DMS114 treated with DMSO at 0.1 percent for 48 hours (cell line): ENCODE measurements around the gene EFEMP2.
A peak's percentile ranks its signal among the peaks of the same experiment; 100 is the strongest.

Source experiments
- DNase-seq: peaks from one replicate; lab custom pipeline; 2025; ENCODE audit not compliant: unreplicated experiment; lab: John Stamatoyannopoulos, UW

Gene EFEMP2

DNA sequence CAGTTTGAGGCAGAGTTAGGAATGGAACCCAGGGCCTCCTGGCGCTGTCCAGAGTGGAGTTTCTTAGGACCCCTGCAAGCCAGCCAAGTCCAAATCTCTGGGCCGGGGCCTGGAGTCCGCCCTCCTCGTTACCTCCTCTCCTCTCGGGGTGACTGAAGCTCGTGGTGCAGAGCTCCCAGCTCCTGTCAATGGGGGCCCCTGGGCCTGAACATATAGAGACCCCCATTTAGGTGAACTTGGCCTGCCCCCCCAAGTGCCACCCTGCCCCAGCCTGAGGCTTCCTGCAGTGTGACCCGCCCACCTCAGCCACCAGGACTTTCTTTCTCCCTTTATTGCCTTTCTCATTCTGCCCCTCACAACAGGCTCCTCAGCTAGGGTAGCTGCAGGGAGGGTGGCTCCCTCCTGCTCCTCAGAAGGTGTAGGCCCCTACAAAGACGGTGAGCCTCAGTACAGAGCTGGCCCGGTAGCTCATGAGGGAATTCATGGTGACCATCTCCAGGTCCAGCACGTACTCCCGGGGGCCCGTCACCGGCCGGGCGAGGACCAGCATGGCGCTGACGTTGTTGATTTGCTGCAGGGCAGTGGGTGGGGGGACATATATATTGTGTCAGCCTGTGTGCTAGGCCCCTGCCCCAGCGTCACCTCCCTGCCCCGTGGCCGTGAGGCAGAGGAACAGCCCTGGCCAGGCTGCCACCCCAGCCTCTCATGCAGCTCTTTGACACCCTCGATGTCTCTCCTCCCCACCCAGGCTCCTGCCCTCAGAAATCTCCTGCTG, 5.9 kb downstream of the EFEMP2 start:
- no peak for DNase-seq

DNA sequence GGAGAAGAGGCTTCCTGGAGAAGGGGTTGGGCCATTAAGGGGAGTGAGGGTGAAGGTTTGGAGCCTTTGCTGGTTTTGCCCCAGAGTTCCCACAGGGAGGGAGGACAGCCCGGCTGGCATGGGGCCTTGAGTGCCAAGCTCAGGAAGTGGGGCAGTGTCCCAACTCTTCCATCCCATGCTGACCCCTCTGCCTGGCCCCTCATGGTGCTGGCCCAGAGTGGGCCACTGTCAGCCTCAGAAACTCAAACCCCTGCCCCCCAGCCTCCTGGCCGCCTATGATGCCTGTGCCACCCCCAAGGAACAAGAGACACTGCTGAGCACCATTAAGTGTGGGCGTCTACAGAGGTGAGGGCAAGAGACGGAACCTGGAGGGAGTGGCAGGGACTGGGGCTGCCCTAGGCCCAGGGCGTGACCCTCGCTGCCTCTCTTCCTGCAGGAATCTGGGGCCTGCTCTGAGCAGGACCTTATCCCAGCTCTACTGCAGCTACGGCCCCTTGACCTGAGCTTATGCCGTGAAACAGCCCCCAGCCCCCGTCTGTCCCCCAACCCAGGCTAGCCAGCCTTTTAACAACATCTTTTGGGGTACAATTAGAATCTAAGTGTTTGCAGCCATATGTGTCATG, 6.9 kb downstream of the EFEMP2 start:
- no peak for DNase-seq

DNA sequence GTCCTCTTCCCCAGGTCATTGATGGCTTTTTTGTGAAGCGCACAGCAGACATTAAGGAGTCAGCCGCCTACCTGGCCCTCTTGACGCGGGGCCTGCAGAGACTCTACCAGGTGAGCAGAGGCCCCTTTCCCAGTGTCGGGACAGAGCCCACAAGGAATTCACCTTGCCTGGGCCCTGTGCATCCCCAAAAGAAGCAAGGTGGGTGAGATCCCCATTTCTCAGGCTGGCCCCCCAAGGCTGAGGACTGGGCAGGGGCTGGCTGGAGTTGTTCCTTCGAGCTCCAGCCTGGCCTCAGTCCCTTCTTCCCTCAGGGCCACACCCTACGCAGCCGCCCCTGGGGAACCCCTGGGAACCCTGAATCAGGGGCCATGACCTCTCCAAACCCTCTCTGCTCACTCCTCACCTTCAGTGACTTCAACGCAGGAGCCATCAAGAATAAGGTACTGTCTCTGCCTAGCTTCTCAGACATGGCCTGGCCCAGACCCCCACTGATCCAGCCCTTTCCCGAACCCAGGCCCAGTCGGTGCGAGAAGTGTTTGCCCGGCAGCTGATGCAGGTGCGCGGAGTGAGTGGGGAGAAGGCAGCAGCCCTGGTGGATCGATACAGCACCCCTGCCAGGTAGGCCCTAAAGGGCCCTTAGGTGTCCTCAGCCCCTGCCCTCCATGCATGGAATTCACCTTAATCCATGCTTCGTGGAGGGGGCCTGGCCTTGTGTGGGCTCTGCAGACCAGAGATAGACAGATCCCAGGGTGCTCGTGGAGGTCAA, 7.7 kb downstream of the EFEMP2 start:
- no peak for DNase-seq

DNA sequence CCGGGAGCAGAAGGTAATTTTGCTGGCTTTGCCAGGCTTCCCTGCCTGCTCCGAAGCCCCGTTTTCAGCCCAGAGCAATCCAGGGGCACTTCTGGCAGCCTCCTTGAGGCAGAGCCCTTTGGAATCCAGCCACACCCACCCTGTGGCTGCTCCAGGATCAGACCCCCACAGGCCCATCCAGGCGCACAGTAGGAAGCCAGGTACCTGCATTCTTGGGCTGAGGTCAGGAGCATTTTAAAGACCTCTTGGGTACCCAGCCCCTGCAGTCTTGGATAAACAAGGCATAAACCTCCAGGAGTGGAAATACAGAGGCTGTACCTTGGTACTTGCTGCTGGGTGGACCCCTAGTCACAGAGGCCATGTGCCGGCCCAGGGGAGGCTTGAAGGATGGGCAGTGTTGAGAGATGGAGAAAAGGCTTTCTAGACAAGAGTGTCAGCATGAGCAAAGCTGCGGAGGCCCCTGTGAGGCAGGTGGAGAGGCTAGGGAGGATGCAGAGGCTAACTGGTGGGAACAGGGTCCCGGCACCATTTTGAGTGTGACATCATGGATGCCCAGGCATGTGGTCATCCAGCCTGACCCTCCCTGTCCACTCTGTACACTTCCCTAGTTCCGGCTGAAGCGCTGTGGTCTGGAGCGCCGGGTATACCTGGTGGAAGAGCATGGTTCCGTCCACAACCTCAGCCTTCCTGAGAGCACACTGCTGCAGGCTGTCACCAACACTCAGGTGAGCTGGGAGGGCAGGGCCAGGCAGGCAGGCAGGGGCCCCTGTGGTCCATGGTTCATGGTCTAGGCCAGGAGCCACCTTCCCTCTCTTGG, 8.5 kb downstream of the EFEMP2 start:
- no peak for DNase-seq

DNA sequence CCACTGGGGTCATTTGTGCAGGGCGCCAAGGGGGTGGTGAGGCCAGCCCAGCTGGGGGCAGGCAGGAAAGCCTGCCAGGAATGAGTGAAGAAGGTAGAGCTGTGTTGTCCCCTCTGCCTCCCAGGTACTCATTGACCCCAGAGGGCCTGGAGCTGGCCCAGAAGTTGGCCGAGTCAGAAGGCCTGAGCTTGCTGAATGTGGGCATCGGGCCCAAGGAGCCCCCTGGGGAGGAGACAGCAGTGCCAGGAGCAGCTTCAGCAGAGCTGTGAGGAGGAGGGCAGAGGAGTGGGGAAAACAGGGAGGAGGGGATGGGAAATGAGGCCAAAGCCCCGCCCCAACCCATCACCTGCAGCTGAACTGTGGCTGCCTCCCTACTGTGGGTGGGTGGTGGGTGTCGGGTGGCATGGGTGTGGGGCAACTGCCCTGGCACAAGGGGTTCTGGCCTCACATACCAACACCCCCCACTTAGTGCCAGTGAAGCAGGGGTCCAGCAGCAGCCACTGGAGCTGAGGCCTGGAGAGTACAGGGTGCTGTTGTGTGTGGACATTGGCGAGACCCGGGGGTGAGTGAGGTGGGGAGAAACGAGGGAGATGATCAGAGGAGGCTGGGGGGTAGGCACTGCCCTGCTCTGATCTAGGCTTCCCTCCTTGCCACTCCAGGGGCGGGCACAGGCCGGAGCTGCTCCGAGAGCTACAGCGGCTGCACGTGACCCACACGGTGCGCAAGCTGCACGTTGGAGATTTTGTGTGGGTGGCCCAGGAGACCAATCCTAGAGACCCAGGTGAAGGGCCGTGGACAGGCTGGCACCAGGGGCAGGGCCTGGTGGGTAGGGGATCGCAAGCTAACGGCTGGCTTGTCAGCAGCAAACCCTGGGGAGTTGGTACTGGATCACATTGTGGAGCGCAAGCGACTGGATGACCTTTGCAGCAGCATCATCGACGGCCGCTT, 9.4 kb downstream of the EFEMP2 start:
- DNase-seq: no peak

DNA sequence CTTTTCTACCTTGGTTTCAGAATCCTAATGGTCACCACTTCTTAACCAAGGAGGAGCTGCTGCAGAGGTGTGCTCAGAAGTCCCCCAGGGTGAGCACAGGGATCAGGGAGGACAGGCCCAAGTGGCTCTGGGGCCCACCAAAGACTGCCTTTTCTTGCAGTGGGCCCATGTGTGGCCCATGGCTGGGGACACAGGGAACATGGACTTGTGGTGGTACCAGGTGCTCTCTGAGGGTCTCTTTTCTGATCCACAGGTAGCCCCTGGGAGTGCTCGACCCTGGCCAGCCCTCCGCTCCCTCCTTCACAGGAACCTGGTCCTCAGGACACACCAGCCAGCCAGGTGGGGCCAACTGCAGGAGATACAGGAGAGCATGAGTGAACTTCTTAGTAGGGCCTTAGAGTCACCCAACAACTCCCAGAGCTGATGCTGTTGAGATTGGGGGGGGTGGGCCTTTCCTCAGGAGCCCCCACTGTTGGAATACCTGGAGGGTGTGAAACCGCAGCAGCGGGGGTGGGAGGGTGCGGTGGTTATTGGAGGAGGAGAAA, 10.3 kb downstream of the EFEMP2 start:
- DNase-seq: no peak

DNA sequence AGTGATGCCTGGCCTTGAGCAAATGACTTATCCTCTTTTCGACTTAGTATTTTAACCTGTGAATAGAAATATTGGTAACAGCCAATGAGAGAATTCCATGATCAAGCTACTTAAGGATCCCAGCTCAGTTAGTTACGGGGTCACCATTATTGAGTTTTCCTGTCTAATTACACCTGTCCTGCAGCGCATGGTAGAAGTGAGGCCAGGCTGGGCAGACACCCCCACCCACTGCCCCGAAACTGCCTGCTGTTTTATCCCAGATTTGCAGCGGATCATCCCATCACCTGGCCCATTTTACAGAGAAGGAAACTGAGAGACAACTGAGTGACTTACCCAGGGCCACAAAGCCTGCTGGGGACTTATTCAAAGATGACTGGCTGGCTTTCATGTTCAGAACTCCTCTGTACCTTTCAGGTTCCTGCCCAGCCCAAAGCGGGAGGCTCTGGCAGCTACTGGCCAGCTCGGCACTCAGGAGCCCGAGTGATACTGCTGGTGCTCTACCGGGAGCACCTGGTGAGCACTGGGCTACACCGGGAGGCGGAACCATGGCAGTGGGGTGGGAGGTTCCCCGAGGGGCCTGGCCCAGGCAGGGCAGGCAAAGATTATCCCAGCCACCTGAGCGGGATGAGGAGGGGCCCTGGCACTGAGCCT, 10.9 kb downstream of the EFEMP2 start:
- DNase-seq: no peak

DNA sequence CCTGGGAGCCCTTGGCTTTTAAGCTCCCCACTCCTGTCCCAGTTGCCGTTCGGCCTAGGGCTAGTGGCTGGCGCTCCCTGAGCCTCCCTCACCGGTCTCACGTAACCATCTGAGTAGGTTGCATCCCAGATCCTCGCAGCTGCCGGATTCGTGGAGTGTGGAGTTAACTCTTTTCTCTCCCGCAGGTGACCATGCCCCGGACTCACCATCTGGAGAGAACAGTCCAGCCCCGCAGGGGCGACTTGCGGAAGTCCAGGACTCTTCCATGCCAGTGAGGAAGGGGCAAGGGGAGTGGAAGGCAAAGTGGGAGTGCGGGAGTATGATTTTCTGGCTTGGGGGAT, 11.5 kb downstream of the EFEMP2 start:
- no peak for DNase-seq

DNA sequence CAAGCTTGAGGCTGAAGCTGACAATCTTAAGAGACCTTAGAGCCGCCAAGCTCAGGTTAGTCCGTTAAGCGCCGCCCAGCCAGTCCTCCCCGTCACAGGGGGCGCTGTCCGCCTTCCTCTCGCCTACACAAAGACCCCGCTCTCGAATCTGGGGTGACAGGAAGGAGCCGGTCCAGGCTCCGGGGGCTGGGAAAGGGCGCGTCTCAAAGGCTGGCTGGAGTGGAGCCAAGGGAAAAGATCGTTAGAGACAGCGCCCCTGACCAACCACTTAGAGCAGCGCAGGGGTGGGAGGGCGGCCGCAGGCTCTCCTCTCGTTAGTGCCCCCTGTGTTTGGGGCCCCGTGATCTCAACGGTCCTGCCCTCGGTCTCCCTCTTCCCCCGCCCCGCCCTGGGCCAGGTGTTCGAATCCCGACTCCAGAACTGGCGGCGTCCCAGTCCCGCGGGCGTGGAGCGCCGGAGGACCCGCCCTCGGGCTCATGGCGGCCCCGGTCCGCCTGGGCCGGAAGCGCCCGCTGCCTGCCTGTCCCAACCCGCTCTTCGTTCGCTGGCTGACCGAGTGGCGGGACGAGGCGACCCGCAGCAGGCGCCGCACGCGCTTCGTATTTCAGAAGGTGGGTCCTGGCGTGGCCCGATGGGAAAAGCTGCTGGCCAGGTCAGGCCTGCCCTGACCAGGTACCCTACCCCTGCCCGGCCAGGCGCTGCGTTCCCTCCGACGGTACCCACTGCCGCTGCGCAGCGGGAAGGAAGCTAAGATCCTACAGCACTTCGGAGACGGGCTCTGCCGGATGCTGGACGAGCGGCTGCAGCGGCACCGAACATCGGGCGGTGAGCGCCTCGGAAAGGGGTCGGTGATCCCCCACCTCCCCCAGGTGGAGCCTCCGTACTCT, 12.1 kb downstream of the EFEMP2 start, which contains the start of gene MUS81:
Gene MUS81 (plus strand): TSS at position 156 of the 887 bp plus-strand sequence. CDS start 321 bp downstream, at position 477.
- DNase-seq: peak; percentile 89

DNA sequence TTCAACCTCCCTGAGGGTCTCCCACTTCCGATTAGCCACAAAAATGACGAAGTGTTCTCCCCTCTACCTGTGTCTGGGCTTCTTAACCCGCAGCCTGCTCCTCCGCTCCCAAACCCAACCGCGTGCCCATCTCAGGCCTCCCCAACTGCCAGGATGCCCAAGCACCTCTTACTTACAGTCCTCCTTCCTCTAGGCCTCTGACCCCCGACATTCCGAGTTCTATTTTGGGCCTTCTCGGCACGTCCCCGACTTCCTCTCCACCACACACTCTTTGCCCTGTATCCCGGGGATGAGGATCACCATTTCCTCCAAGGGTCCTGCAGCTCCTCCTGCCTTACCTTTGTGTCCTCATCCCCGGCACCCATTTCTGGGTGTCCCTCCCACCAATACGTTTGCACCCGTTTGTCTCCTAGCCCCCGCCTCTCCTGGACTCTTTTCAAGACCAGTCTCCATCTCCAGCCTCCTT, 12.8 kb downstream of the EFEMP2 start:
- peak; percentile 61 for DNase-seq

DNA sequence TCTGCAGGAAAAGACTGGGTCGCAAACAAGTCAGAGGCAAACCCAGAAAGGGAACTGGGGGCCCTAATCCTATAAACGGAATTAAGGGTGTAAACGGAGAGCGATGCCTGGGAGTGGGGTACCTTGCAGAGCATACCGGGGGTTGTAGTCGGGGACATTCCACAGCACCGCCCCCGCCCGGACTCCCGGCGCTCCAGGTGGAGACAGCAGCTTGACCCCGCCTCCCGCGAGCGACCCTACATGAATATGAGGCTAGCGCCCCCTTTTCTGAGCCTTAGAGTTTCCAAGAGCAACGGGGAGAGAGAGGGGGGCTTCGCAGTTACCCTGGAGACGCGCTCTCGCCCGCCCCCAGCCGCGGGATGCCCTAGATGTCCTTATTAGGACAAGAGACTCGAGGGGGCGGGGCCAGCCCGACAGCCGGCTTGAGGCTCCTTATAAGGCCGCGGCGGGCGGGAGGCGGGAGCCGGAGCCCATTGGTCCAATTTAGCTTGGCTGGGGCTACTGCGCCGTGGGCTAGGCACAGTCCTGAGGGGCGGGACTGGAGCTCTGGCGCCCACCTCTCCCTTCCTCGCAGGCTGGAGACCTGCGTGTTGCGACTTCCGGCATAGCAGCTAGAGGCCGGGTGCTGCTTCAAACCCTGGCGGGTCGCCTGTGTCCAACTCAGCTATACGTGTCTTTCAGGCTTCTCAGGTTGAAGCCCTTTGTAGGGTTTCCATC, 13.3 kb downstream of the EFEMP2 start:
- DNase-seq: peak; percentile 97

DNA sequence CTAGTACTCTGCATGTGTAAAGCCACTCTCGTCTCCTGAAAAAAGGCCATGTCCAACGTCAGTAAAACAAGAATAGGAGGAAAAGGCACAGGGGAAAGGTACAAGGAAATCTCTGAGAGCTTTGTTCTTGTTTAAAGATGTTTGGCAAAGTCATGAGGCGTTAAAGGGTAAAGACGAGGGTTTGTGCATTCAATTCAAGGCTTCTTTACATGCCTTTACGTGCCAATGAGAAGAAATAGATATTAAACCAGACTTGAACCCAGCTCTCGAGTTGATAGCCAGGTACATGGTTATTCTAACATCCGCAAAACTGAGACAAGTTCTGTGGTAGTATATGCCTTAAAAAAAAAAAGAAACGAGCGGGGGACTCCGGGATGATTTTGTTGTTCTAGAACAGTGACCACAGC, 13.9 kb downstream of the EFEMP2 start:
- no peak for DNase-seq

DNA sequence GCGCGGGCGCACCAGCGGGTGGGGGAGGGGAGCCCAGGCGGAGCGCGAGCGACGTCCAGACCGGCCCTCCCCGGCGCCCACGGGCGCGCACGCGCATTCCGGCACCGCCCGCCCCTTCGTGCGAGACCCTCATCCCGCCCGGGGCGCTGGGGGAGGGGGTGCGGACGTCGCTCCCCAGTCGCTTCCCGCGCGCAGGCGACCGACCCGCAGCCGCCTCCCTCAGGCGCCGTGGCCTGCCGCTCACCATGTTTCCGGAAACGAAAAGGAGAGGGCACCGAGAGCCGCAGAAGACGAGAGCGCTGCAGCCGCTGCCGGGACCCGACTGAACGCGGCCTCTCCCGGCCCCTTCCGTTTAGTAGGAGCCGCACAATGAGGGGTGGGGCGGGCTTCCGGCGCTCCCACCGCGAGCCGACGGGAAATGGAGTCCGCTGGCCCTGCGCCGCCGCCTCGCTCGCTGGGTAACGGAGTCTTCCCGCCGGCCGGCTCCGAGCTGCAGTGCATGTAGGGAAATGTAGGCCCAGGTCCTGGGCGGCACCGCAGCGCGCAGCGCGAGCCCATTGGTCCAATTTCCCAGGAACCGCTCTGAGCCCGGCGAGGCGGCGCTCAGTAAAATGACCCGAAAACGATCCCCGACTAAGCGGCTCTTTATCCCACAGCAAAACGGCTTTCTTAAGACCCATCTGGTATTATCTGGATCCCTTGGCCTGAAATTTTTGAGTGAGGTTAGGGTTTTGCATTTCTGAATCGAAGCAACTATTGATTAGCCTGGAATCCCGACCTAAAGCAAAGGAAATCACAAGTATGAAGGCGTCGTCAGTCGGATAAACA, 14.5 kb downstream of the EFEMP2 start, which contains the start of gene CFL1:
Gene CFL1 (minus strand): TSS at position 328 of the 828 bp plus-strand sequence. CDS start 81 bp downstream, at position 247.
- peak; percentile 94 for DNase-seq

DNA sequence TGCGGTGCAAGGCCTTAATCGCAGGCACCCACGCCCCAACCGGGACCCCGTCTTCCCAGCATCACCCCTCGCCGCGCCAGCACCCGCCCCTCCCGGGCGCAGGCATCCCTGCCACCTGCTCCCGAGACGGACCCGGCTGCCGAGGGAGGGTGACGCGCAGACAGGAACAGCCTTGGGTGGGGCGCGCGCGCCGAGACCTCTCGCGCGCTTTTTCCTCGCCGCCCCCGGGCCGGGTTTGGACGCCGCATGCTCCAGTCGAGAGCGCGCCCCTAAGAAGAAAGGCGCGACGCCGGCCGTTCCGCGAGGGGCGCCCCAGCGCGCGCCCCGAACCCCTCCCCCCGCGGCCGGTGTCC, 15.1 kb downstream of the EFEMP2 start:
- no peak for DNase-seq

DNA sequence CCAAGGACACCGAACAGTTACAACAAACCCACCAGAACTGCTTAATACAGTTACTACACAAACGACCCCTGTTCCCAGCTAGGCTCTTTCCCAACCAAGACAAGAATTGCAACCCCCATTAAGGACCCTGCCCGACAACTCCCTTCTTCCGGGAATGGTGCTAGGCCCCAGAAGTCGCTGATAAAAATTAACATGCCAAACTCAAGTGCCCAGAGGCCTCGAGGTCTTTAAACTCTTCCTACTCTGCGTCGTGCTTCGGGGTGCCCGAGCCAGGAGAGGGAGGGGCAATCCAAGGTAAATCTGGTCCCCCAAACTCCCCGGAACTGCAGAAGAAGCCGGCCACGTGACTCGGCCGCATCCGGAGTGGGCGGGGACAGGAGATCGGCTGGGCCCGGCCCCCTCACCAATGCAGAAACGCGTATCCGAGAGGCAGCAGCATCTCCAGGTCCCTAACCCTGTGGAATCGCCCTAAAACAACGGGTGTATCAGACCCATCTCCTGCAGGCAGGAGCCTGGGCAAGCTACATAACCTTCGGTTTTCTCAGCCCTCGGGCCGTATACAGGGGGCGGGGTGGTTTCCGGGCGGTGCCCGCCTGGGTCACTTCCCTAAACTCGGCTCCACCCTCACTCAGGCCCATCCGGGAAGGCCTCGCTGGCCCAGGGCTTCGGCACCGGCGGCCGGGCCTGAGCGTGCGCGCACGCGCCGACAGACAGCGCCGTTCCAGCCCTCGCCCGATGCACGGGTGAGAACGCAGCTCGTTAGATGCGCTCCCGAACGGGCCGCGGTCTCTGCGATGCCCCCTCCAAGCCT, 15.7 kb downstream of the EFEMP2 start:
- DNase-seq: peak; percentile 76

DNA sequence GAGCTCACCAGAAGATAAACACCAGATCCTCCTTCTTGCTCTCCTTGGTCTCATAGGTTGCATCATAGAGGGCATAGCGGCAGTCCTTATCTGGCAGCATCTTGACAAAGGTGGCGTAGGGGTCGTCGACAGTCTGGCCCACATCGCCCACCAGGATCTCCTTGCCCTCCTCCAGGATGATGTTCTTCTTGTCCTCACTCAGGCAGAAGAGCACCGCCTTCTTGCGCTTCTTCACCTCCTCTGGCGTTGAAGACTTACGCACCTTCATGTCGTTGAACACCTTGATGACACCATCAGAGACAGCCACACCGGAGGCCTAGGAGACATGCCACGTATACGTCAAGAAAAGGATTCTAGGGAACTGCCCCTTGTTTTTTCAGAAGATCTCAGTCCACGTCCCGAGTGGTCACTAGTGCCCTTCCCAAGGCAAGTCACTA, 16.7 kb downstream of the EFEMP2 start:
- DNase-seq: no peak
